NCI-H1436 (cell line): ENCODE results near the gene ATXN1.
"Not testable (repeated sequence)": the region's sequence is repeated elsewhere in the genome, so short reads cannot be mapped to it uniquely, and the experiment has no call there.

ENCODE experiments used
- DNase-seq: peaks from one replicate; lab custom pipeline; 2025; lab: John Stamatoyannopoulos, UW

ATXN1 gene

DNA sequence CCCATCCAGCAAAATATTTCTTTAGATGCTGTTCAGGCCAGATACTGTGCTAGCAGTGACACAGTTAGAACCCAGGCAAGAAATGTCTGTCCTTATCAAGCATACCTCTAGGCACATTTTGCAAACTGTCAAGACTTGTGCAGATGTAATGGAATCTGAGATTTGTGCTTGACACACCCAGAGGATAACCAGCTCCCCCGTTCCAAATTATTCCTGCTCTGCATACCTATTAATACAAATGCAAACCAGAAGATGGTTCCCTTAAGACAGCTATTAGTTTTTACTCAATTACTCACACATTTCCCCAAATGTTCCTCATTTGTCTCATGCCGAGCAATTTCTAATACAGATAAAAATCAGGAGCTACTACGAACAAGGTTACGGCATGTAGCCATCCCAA, 40.4 kb downstream of the ATXN1 start:
- no peak for DNase-seq

DNA sequence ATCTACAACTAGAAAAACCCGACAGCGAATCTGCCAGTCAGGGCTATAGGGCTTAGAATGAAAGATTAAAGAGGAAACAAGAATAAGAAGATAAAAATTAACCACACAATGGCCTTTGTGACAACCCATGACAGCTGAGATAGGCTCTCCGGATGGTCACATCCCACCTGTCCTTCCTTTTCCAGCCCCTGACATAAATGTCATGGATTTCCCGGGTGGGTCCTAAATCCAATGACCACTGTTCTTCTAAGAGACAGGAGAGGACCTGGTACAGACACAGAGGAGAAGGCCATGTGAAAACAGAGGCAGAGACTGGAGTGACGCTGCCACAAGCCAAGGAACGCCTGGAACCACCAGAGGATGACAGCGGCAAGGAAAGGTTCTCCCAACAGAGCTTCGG, 41.8 kb downstream of the ATXN1 start:
- DNase-seq = no peak

- no peak for DNase-seq
Observed at GRCh38 chr6:16718356-16718755, 42.9 kb downstream of the ATXN1 start.

DNA sequence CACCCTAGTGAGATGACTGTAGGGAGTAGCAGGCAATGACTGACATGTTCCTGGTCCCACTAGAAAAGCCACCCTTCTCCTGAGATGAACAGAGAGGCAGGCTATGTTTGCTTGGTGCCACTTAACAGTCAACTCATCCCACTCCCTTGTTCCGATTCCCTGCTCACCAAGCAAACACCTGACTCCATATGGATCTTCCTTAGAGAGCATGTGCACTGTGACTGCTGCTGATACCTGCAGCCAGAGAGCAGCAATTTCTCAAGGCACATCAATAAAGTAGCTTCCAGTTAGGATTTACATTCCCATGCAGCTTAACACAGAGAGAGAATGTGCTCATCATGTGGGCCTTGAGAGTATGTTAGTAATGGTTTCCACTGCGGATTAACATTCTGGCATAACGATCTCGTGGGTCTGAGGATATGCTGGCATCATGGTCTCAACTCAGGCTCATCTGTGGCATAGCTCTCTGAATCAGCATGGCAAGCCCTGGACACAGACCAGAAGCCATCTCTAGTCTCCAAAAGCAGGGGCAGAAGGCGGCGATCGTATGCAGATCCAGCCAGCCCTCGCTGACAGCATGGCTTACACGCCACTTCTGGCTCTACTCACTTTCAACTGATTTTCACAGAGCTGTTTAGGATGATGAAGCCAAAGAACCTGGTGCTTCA, 43.9 kb downstream of the ATXN1 start:
- no peak for DNase-seq

DNA sequence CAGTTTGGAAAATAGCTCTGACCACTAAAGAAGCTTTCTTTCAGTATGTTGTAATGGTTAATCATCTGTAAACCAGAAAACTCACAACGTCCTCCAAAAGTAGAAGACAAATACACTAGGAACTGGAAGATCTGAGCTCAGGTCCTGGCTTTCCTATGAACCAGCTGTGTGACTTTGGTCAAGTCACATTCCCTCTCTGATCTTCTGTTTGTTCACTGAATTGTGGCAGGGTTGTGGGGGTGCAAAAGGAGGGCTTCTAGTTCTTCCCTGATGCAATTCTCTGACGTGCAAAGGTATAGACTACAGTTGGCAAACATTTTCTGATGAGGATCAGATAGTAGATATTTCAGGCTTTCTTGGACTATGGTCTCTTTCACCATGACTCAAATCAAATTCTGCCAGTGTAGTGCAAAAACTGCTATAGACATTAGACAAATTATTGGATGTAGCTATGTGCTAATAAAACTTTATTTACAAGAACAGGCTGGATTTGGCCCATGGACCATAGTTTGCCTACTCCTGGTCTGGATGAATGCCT, 44.9 kb downstream of the ATXN1 start:
- DNase-seq = no peak

GRCh38 chr6:16713597-16713996, 47.7 kb downstream of the ATXN1 start:
- DNase-seq = no peak

- DNase-seq = no peak
Observed at GRCh38 chr6:16712931-16713484, 48.3 kb downstream of the ATXN1 start.

DNA sequence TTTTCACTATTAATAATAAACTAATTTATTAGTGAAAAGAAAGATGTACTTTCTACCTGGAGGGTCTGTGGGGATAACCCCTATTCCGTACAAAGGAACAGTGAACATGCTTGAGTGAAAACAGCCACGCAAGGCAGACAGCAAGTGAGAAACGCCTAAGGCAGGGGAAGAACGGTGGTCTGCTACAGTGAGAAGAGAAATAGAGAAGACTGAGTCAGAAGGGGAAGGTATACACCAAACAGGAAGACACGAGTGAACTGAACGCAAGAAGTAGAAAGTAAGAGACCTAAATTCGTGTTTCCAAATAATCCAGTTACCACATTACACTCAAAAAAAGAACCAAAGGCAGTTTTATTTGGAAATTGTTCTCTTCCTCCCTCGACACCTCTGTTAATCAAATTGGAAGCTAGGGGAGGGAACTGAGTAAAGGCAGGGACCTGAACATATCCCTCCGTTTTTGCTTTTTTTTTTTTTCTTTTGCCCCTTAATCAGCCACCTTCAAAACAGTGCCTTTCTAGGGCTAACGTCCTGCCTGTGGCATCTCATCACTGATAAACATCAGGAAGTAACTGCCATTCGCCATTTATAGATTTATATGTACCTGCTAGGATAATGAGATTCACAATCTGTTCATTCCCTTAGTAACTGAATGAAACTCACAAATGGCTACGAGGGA, 48.9 kb downstream of the ATXN1 start:
- no peak for DNase-seq

DNA sequence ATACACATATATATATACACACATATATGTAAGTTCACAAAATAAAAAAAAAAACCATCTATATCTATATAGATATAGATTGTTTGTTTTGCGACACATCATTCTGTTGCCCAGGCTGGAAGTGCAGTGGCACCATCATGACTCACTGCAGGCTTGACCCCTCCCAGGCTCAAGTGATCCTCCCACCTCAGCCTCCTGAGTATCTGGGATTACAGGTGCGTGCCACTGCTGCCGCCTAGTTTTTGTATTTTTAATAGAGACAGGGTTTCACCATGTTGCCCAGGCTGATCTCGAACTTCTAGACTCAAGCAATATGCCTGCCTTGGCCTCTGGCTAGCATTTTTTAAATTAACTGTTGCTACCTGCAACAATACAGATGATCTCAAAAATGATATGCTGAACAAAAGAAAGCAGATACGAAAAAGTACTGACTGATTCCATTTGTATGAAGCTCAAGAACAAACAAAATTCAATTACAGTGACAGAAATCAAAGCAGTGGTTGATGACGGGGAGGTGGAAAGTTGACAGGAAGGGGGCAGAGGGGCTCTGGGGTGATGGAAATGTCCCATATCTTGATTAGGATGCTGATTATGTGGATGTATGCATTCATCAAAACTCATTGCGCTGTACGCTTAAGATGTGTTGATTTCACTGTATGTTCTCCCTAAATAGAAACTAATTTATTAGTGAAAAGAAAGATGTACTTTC, 49.6 kb downstream of the ATXN1 start:
- peak; percentile 11 for DNase-seq

GRCh38 chr6:16706911-16707783, 54.1 kb downstream of the ATXN1 start:
- DNase-seq = no peak

DNA sequence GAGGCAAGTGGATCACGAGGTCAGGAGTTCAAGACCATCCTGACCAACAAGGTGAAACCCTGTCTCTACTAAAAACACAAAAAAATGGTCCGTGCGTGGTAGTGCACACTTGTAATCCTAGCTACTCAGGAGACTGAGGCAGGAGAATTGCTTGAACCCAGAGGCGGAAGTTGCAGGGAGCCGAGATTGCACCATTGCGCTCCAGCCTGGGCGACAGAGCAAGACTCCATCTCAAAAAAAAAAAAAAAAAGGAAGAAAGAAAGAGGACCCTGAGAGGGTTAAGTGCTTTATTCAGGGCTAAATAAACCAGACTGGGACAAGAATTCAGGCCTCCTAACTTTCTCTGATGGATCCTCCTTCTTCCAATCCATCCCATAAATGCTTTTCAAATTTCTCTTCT, 54.8 kb downstream of the ATXN1 start:
- DNase-seq = not testable (repeated sequence)

DNA sequence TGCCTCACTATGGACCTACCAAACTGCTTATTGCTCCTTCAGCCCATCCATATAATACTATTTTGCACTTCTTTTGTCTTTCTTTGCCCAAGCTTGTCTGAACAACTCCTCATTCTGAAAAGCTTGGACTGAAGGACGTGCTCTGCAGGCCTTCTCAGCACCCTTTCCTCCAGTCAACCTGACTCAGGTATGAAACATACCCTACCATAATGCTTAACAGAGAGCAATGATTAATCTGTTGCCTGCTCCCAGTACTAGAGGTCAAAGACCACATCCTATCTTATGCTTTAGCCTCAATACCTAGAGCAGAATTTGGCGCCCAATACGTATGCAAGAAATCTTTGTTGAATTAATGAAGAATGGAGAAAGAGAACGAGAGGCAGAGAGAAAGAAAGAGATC, 55.2 kb downstream of the ATXN1 start:
- no peak for DNase-seq

- no peak for DNase-seq
Observed at GRCh38 chr6:16705081-16705993, 55.9 kb downstream of the ATXN1 start.

GRCh38 chr6:16704401-16705045, 56.7 kb downstream of the ATXN1 start:
- DNase-seq = no peak

- DNase-seq = not testable (repeated sequence)
Observed at GRCh38 chr6:16702627-16703378, 58.5 kb downstream of the ATXN1 start.

- DNase-seq = no peak
Observed at GRCh38 chr6:16700916-16701234, 60.4 kb downstream of the ATXN1 start.

- no peak for DNase-seq
Observed at GRCh38 chr6:16700202-16700915, 60.9 kb downstream of the ATXN1 start.

DNA sequence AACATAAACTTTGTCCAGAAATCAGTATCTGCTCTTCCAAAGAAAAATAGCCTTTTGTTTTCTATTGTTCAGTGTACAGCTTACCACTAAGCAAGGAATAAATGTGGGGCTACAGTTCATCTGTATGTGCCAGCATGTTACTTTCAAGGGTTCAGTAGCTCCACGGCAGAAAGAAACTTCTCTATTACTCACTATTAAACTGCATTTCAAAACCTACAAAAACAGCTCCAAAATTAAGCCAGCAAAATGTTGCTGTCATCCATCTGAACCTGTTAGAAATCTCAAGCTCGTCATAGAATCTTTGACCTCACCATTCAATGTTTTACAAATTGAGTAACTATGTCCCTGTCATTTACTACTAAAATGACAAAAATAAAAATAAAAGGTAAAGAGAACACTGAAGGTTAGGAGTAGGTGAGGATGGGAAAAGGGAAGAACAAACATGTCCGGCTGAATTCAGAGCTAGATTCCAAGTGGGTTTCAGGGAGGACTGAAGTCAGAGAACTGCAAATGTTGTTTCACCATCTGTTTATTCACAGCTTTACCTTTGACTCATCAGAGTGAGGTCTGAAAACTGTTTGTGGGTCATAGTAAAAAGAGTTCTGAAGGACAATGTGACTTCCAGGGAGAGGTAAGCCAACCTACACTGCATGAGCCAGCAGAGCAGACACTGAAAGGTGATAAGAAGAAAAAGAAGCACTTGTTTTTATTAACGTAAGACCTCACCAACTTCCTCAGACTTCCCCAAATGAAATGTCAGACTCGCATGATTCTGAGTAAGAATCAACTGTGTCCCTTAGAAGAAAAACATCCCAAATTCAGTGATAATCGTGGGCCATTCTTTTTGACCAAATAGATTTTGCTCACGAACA, 62.0 kb downstream of the ATXN1 start:
- no peak for DNase-seq
